ENCODE data around the gene GDAP1L1.
"Not testable (repeated sequence)": the region's sequence is repeated elsewhere in the genome, so short reads cannot be mapped to it uniquely, and the experiment has no call there.

Gene GDAP1L1

GRCh38 chr20:44231713-44232468 is 15.2 kb upstream of the GDAP1L1 start:
- Mint-ChIP-seq H3K4me1 (no peaks in the 10 kb centered on the region), H3K9me3 (no peaks in the 10 kb centered on the region)
- ATAC-seq = no peak

GRCh38 chr20:44232469-44232856 is 14.6 kb upstream of the GDAP1L1 start:
- H3K36me3 Mint-ChIP-seq, ATAC-seq, H3K27ac Mint-ChIP-seq, H3K4me3 Mint-ChIP-seq, H3K4me1 Mint-ChIP-seq, H3K27me3 Mint-ChIP-seq, H3K9me3 Mint-ChIP-seq: not testable (repeated sequence)

More at GRCh38 chr20:44231713-44232468, 15.2 kb upstream of the GDAP1L1 start:
- Mint-ChIP-seq H3K4me3 (no peak overlapping the region), H3K27me3 (no peaks in the 10 kb centered on the region), H3K27ac (no peak overlapping the region), H3K36me3 (no peaks in the 10 kb centered on the region)

GRCh38 chr20:44233436-44234016 is 13.6 kb upstream of the GDAP1L1 start:
- Mint-ChIP-seq H3K4me3 (no peak overlapping the region), H3K36me3 (peaks cover under 1% of the 10 kb centered on the region), H3K27ac (no peak overlapping the region), H3K27me3 (no peaks in the 10 kb centered on the region), H3K9me3 (peaks cover under 1% of the 10 kb centered on the region), H3K4me1 (no peaks in the 10 kb centered on the region)
- ATAC-seq = no peak

- Mint-ChIP-seq H3K9me3 (peaks cover 2% of the 10 kb centered on the region), H3K27me3 (no peaks in the 10 kb centered on the region), H3K36me3 (peaks cover 9% of the 10 kb centered on the region), H3K4me3 (no peak overlapping the region), H3K27ac (no peak overlapping the region), H3K4me1 (no peaks in the 10 kb centered on the region)
- no peak for ATAC-seq
Measured at GRCh38 chr20:44234566-44235317, 12.4 kb upstream of the GDAP1L1 start.

- Mint-ChIP-seq H3K27ac (no peak overlapping the region), H3K4me3 (no peak overlapping the region), H3K4me1 (no peaks in the 10 kb centered on the region), H3K27me3 (no peaks in the 10 kb centered on the region), H3K9me3 (peaks cover 2% of the 10 kb centered on the region), H3K36me3 (peaks cover 9% of the 10 kb centered on the region)
- ATAC-seq = no peak
Measured at GRCh38 chr20:44235702-44236101, 11.4 kb upstream of the GDAP1L1 start.

- H3K9me3 Mint-ChIP-seq, H3K27ac Mint-ChIP-seq, H3K27me3 Mint-ChIP-seq, H3K4me3 Mint-ChIP-seq, ATAC-seq, H3K4me1 Mint-ChIP-seq: not testable (repeated sequence)
- H3K36me3 Mint-ChIP-seq = peaks cover 15% of the 10 kb centered on the region
Measured at GRCh38 chr20:44236840-44237239, 10.3 kb upstream of the GDAP1L1 start.

GRCh38 chr20:44241796-44242195 is 5.3 kb upstream of the GDAP1L1 start:
- Mint-ChIP-seq H3K27ac (no peak overlapping the region), H3K9me3 (peaks cover 2% of the 10 kb centered on the region), H3K36me3 (peaks cover 18% of the 10 kb centered on the region), H3K27me3 (peaks cover 22% of the 10 kb centered on the region), H3K4me3 (no peak overlapping the region), H3K4me1 (no peaks in the 10 kb centered on the region)
- ATAC-seq = no peak

- peaks cover 40% of the 10 kb centered on the region for H3K27me3 Mint-ChIP-seq
- peaks cover 9% of the 10 kb centered on the region for H3K36me3 Mint-ChIP-seq
- no peak for ATAC-seq
- no peaks in the 10 kb centered on the region for H3K4me1 Mint-ChIP-seq
- H3K27ac Mint-ChIP-seq = no peak overlapping the region
- H3K9me3 Mint-ChIP-seq = no peaks in the 10 kb centered on the region
- H3K4me3 Mint-ChIP-seq = no peak overlapping the region
Measured at GRCh38 chr20:44245977-44246376, 1.1 kb upstream of the GDAP1L1 start.

GRCh38 chr20:44247586-44248409 is 690 bp downstream of the GDAP1L1 start:
- no peaks in the 10 kb centered on the region for H3K36me3 Mint-ChIP-seq
- no peak for ATAC-seq
- H3K4me3 Mint-ChIP-seq = no peak overlapping the region
- H3K9me3 Mint-ChIP-seq = no peaks in the 10 kb centered on the region
- no peak overlapping the region for H3K27ac Mint-ChIP-seq
- no peaks in the 10 kb centered on the region for H3K4me1 Mint-ChIP-seq
- H3K27me3 Mint-ChIP-seq = peaks cover 30% of the 10 kb centered on the region

- no peak for ATAC-seq
- Mint-ChIP-seq H3K36me3 (no peaks in the 10 kb centered on the region), H3K4me3 (no peak overlapping the region), H3K27ac (no peak overlapping the region), H3K9me3 (no peaks in the 10 kb centered on the region), H3K4me1 (no peaks in the 10 kb centered on the region), H3K27me3 (peaks cover 36% of the 10 kb centered on the region)
Measured at GRCh38 chr20:44248410-44248759, 1.3 kb downstream of the GDAP1L1 start.

GRCh38 chr20:44251284-44251683 is 4.2 kb downstream of the GDAP1L1 start:
- H3K4me1 Mint-ChIP-seq = no peaks in the 10 kb centered on the region
- peaks cover 36% of the 10 kb centered on the region for H3K27me3 Mint-ChIP-seq
- no peak for ATAC-seq
- no peaks in the 10 kb centered on the region for H3K36me3 Mint-ChIP-seq
- H3K4me3 Mint-ChIP-seq = no peak overlapping the region
- H3K9me3 Mint-ChIP-seq = no peaks in the 10 kb centered on the region
- H3K27ac Mint-ChIP-seq = no peak overlapping the region

- H3K36me3 Mint-ChIP-seq = no peaks in the 10 kb centered on the region
- H3K9me3 Mint-ChIP-seq = no peaks in the 10 kb centered on the region
- peaks cover 19% of the 10 kb centered on the region for H3K27me3 Mint-ChIP-seq
- H3K4me1 Mint-ChIP-seq = no peaks in the 10 kb centered on the region
- no peak for ATAC-seq
- no peak overlapping the region for H3K27ac Mint-ChIP-seq
- H3K4me3 Mint-ChIP-seq = no peak overlapping the region
Measured at GRCh38 chr20:44253528-44253927, 6.4 kb downstream of the GDAP1L1 start.

GRCh38 chr20:44254073-44254472 is 7.0 kb downstream of the GDAP1L1 start:
- Mint-ChIP-seq H3K9me3 (no peaks in the 10 kb centered on the region), H3K36me3 (no peaks in the 10 kb centered on the region), H3K4me1 (no peaks in the 10 kb centered on the region), H3K4me3 (no peak overlapping the region), H3K27ac (no peak overlapping the region), H3K27me3 (peaks cover 14% of the 10 kb centered on the region)
- ATAC-seq = no peak

- Mint-ChIP-seq H3K27me3 (peaks cover 13% of the 10 kb centered on the region), H3K36me3 (no peaks in the 10 kb centered on the region), H3K4me3 (no peak overlapping the region), H3K9me3 (no peaks in the 10 kb centered on the region), H3K4me1 (no peaks in the 10 kb centered on the region), H3K27ac (no peak overlapping the region)
- ATAC-seq = no peak
Measured at GRCh38 chr20:44255942-44256341, 8.8 kb downstream of the GDAP1L1 start.

GRCh38 chr20:44256961-44257360 is 9.9 kb downstream of the GDAP1L1 start:
- ATAC-seq = peak; percentile 14
- no peaks in the 10 kb centered on the region for H3K9me3 Mint-ChIP-seq

More at GRCh38 chr20:44256961-44257360, 9.9 kb downstream of the GDAP1L1 start:
- peaks cover 13% of the 10 kb centered on the region for H3K27me3 Mint-ChIP-seq
- H3K4me1 Mint-ChIP-seq = no peaks in the 10 kb centered on the region
- H3K4me3 Mint-ChIP-seq = no peak overlapping the region
- no peaks in the 10 kb centered on the region for H3K36me3 Mint-ChIP-seq
- no peak overlapping the region for H3K27ac Mint-ChIP-seq

Data from stimulated activated memory B cell treated with anti-CD40 and anti-IgM and Interleukin-4, amounts not matched to agents 10 μg/mL and 1 μg/mL and 100 μg/mL, for 72 hours (primary cell).